ENCODE data around the gene FNDC3B.

DNA sequence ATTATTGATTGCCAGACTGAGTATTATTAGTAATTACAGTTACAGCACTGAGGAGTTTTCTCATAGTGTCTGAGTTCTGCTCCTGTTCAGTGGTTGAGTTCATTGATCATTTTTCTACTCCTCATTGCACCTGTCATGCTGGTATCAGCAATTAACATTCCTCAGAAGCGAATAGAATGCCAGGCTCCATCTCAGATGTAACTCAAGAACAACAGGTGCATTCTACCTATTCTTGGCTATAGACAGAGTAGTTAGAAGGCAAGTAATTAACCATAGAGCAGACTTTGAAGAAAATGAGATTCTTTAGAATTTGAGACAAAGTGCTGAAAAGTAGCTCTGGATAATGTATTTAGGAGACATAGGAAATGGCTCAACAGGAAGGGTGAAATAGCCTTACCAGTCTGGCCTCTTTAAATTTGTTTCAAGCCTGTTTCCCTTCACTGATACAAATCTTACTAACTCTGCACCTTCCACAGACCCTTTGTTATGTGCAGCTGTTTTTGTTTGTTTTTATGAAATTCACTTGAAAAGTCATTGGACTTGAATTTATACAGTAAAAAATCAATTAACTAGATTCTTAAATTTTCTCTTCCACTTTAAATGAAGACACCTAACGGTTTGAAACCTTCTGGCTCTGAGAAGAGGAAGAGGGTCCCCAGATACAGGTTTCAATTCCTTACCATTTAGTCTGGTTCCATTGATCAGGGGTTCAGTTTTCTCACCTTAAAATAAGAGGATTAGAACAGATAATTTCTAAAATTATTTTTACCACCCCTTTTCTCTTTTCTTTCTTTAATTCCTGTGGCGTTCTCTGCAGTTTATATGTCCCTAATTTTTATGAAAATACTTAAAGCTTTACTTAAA, 109.6 kb downstream of the FNDC3B start:
- TF ChIP-seq, protein P1, sequence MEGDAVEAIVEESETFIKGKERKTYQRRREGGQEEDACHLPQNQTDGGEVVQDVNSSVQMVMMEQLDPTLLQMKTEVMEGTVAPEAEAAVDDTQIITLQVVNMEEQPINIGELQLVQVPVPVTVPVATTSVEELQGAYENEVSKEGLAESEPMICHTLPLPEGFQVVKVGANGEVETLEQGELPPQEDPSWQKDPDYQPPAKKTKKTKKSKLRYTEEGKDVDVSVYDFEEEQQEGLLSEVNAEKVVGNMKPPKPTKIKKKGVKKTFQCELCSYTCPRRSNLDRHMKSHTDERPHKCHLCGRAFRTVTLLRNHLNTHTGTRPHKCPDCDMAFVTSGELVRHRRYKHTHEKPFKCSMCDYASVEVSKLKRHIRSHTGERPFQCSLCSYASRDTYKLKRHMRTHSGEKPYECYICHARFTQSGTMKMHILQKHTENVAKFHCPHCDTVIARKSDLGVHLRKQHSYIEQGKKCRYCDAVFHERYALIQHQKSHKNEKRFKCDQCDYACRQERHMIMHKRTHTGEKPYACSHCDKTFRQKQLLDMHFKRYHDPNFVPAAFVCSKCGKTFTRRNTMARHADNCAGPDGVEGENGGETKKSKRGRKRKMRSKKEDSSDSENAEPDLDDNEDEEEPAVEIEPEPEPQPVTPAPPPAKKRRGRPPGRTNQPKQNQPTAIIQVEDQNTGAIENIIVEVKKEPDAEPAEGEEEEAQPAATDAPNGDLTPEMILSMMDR (IDR thresholded peaks at IDR 0.05) = no peak
- no peak for TF ChIP-seq ZFX (IDR thresholded peaks at IDR 0.05; ENCODE audit: borderline replicate concordance)
